GM23338 (cell line): ENCODE results near the gene SERPINH1. TPM values are rescaled to one million over a fixed set of nuclear protein-coding genes. Genes with fewer than 3 reads are reported as not detected.

Source experiments
- ATAC-seq: fragments of 200-7000 bp; cut with Tn5 transposase; 3 replicates; pipeline ENCODE4 v1.9.1; 2020
- DNase-seq: peaks from one replicate; pipeline ENCODE4 v3.0.0-alpha.2; 2015; ENCODE audit warnings: low spot score
- H2AFZ ChIP-seq: fragments of 200-600 bp; sonication (generic); 2 replicates; pipeline ENCODE4 v1.8.0; 2016; ENCODE audit warnings: antibody characterized with exemption, mild to moderate bottlenecking, moderate library complexity
- H3F3A ChIP-seq: fragments of 200-600 bp; sonication (generic); replicated peaks from 2 replicates; pipeline ENCODE4 v1.8.0; 2017; ENCODE audit warnings: antibody characterized with exemption, mixed run types, low read depth
- H3K27ac ChIP-seq: fragments of 200-600 bp; sonication (generic); 2 replicates; pipeline ENCODE4 v1.6.1; 2016; ENCODE audit warnings: low read depth
- H3K27me3 ChIP-seq: fragments of 200-600 bp; sonication (generic); 2 replicates; pipeline ENCODE4 v1.8.0; 2016; ENCODE audit warnings: mild to moderate bottlenecking, mixed run types, moderate library complexity; ENCODE audit not compliant: insufficient read depth
- H3K36me3 ChIP-seq: fragments of 200-600 bp; sonication (generic); 2 replicates; pipeline ENCODE4 v1.8.0; 2016; ENCODE audit warnings: mild to moderate bottlenecking; ENCODE audit not compliant: insufficient read depth
- H3K4me1 ChIP-seq: fragments of 200-600 bp; sonication (generic); 2 replicates; pipeline ENCODE4 v1.8.0; 2016; ENCODE audit warnings: mild to moderate bottlenecking, moderate library complexity; ENCODE audit not compliant: insufficient read depth
- H3K4me2 ChIP-seq: fragments of 200-600 bp; sonication (generic); 2 replicates; pipeline ENCODE4 v1.7.1; 2017; ENCODE audit warnings: mixed run types
- H3K4me3 ChIP-seq: fragments of 200-600 bp; sonication (generic); 2 replicates; pipeline ENCODE4 v1.6.1; 2016; ENCODE audit warnings: mixed run types
- H3K79me2 ChIP-seq: fragments of 200-600 bp; sonication (generic); replicated peaks from 2 replicates; pipeline ENCODE4 v1.8.0; 2017; ENCODE audit warnings: mild to moderate bottlenecking; ENCODE audit not compliant: insufficient read depth
- H3K9me2 ChIP-seq: fragments of 200-600 bp; sonication (generic); 2 replicates; pipeline ENCODE4 v1.8.0; 2017; ENCODE audit not compliant: insufficient read depth
- H4K20me1 ChIP-seq: fragments of 200-600 bp; sonication (generic); replicated peaks from 2 replicates; pipeline ENCODE4 v1.8.0; 2017; ENCODE audit warnings: mild to moderate bottlenecking; ENCODE audit not compliant: insufficient read depth
- H3K27ac Mint-ChIP-seq: 2 replicates; pipeline ENCODE4 v1.8.0; 2020; ENCODE audit warnings: inconsistent platforms, mild to moderate bottlenecking, moderate library complexity, mixed read lengths
- H3K27me3 Mint-ChIP-seq: 3 replicates; pipeline ENCODE4 v1.8.0; 2022; ENCODE audit warnings: low read depth, mild to moderate bottlenecking, moderate library complexity, mixed read lengths, inconsistent platforms; ENCODE audit not compliant: insufficient read depth, poor library complexity
- H3K36me3 Mint-ChIP-seq: 3 replicates; pipeline ENCODE4 v1.8.0; 2021; ENCODE audit warnings: low read depth, mild to moderate bottlenecking, inconsistent platforms, moderate library complexity, mixed read lengths
- H3K4me1 Mint-ChIP-seq: 3 replicates; pipeline ENCODE4 v1.8.0; 2020; ENCODE audit warnings: mild to moderate bottlenecking, inconsistent platforms, mixed read lengths
- H3K4me3 Mint-ChIP-seq: 3 replicates; pipeline ENCODE4 v1.8.0; 2021; ENCODE audit warnings: moderate library complexity, mild to moderate bottlenecking, inconsistent platforms, mixed read lengths
- H3K9me3 Mint-ChIP-seq: 3 replicates; pipeline ENCODE4 v1.8.0; 2020; ENCODE audit warnings: moderate library complexity, mild to moderate bottlenecking, inconsistent platforms, mixed read lengths
- CREB1 ChIP-seq: fragments of 250-450 bp; sonication (Bioruptor Pico); IDR thresholded peaks from 2 replicates; pipeline ENCODE4 v1.5.0; 2020; ENCODE audit warnings: low read depth, mild to moderate bottlenecking, moderate library complexity
- EZH2 ChIP-seq: fragments of 200-600 bp; sonication (generic); IDR thresholded peaks from one replicate; pipeline ENCODE4 v1.8.0; 2017; ENCODE audit warnings: antibody characterized with exemption, mild to moderate bottlenecking, low read depth; ENCODE audit not compliant: unreplicated experiment
- POLR2AphosphoS5 ChIP-seq: IDR thresholded peaks from 2 replicates; pipeline ENCODE4 v1.6.1; 2016; ENCODE audit warnings: antibody characterized with exemption, low read depth
- ZNF114 ChIP-seq: fragments of 250-450 bp; sonication (Bioruptor Pico); IDR thresholded peaks from 2 replicates; pipeline ENCODE4 v1.5.0; 2020; ENCODE audit warnings: mild to moderate bottlenecking, moderate library complexity
- ZNF331 ChIP-seq: fragments of 250-450 bp; sonication (Bioruptor Pico); IDR thresholded peaks from 2 replicates; pipeline ENCODE4 v1.5.0; 2020; ENCODE audit warnings: low read depth, mild to moderate bottlenecking, moderate library complexity
- polyA plus RNA-seq: library from polyadenylated mRNA; unstranded; fragments of >200 nt; fragmentation: Nextera tagmentation; extraction: Ambion mirVana; gene quantifications from 2 replicates; pipeline ENCODE4 v1.2.1, GENCODE V29; 2016
- total RNA-seq: library from RNA; depleted of rRNA; stranded (reverse); fragments of >200 nt; shearing (Covaris generic); gene quantifications from 2 replicates; pipeline ENCODE4 v1.2.3, GENCODE V29; 2014
- TF ChIP-seq, protein P1 (sequence below): IDR thresholded peaks from 2 replicates; pipeline ENCODE4 v1.6.1; 2016; ENCODE audit warnings: antibody characterized with exemption
- TF ChIP-seq, protein P2 (sequence below), 2 experiments: fragments of 200-600 bp in 1 of 2; sonication (generic) in 1 of 2; conservative IDR thresholded peaks; 2 replicates each; pipeline versions ENCODE4 v1.5.1 to v1.6.1; 2016 to 2017; ENCODE audit warnings: antibody characterized with exemption in 2 of 2, low read depth in 2 of 2, mild to moderate bottlenecking in 2 of 2, moderate library complexity in 1 of 2
- TF ChIP-seq, protein P3 (sequence below): fragments of 250-450 bp; sonication (Bioruptor Pico); IDR thresholded peaks from 2 replicates; pipeline ENCODE4 v1.5.0; 2020; ENCODE audit warnings: mild to moderate bottlenecking, moderate library complexity

Gene SERPINH1
- total and polyA plus RNA-seq, 2 experiments from 2014 or later = 238 to 1,217 TPM

DNA sequence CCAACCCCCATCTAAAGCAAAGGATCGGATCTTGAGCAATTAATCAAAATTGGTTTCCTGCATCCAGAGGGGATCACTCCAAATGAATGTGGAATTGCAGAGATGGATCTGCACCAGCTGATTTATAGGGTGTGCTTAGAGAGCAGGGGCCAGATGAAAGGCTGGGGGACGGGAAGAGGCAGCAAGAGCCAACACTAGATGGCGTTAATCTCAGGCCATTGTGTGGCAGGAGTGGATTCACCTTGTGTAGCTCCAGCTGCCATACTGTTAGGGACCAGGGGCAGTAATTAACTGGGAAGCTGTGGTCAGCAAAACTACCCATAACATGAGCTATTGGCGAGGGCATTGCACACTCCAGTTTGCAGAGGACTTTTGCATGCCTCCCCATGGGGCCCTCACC is 35.6 kb downstream of the SERPINH1 start:
- H3K4me3 ChIP-seq = no peak overlapping the region
- Mint-ChIP-seq H3K27ac (no peak overlapping the region), H3K4me1 (peaks cover 28% of the 10 kb centered on the region), H3K27me3 (peaks cover 11% of the 10 kb centered on the region), H3K36me3 (no peaks in the 10 kb centered on the region), H3K4me3 (no peak overlapping the region), H3K9me3 (no peaks in the 10 kb centered on the region)
- no peaks in the 10 kb centered on the region for H4K20me1 ChIP-seq
- no peak overlapping the region for H2AFZ ChIP-seq
- no peaks in the 10 kb centered on the region for H3K4me1 ChIP-seq
- H3K36me3 ChIP-seq = no peaks in the 10 kb centered on the region
- no peaks in the 10 kb centered on the region for H3K9me2 ChIP-seq
- H3K79me2 ChIP-seq = no peaks in the 10 kb centered on the region
- no peaks in the 10 kb centered on the region for H3K27me3 ChIP-seq
- no peaks in the 10 kb centered on the region for H3F3A ChIP-seq
- TF ChIP-seq, protein P1, sequence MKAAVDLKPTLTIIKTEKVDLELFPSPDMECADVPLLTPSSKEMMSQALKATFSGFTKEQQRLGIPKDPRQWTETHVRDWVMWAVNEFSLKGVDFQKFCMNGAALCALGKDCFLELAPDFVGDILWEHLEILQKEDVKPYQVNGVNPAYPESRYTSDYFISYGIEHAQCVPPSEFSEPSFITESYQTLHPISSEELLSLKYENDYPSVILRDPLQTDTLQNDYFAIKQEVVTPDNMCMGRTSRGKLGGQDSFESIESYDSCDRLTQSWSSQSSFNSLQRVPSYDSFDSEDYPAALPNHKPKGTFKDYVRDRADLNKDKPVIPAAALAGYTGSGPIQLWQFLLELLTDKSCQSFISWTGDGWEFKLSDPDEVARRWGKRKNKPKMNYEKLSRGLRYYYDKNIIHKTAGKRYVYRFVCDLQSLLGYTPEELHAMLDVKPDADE = peak; percentile 33; the same call in 1 of the 2 replicates
- TF ChIP-seq ZNF114 (CRISPR knock-in tag) (no peak), POLR2AphosphoS5 (no peak), ZNF331 (CRISPR knock-in tag) (no peak)
- TF ChIP-seq, protein P2, sequence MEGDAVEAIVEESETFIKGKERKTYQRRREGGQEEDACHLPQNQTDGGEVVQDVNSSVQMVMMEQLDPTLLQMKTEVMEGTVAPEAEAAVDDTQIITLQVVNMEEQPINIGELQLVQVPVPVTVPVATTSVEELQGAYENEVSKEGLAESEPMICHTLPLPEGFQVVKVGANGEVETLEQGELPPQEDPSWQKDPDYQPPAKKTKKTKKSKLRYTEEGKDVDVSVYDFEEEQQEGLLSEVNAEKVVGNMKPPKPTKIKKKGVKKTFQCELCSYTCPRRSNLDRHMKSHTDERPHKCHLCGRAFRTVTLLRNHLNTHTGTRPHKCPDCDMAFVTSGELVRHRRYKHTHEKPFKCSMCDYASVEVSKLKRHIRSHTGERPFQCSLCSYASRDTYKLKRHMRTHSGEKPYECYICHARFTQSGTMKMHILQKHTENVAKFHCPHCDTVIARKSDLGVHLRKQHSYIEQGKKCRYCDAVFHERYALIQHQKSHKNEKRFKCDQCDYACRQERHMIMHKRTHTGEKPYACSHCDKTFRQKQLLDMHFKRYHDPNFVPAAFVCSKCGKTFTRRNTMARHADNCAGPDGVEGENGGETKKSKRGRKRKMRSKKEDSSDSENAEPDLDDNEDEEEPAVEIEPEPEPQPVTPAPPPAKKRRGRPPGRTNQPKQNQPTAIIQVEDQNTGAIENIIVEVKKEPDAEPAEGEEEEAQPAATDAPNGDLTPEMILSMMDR (conservative IDR thresholded peaks at IDR 0.05; ENCODE audit: low read depth in 2 of 2) = peak; percentile 79 to 95
- H3K4me2 ChIP-seq = no peak overlapping the region
- H3K27ac ChIP-seq = no peak overlapping the region
- ATAC-seq (peak; percentile 94), DNase-seq (peak; percentile 88)

DNA sequence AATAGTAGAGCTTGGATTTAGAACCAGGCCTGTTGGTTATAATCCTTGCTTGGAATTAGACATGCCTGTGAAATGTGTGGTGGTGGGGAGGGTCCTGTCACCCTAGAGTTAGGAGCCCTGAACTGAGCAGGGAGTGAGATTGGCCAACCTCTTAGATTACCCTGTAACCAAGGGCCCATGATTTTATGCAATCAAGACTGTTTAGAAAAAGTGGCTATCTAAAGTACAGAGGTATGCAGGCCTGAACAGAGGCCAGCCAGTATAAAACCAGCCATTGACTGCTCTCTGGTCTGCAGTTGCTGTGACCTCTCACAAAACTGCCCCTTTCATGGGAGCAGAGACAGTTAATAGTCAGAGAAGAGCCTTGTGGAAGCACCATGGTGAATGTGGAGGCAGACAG is 36.2 kb downstream of the SERPINH1 start:
- no peaks in the 10 kb centered on the region for H3K79me2 ChIP-seq
- ATAC-seq = no peak
- no peak overlapping the region for H3K4me2 ChIP-seq
- H3K36me3 ChIP-seq = no peaks in the 10 kb centered on the region
- no peak overlapping the region for H3K4me3 ChIP-seq
- Mint-ChIP-seq H3K27ac (no peak overlapping the region), H3K36me3 (no peaks in the 10 kb centered on the region), H3K27me3 (peaks cover 13% of the 10 kb centered on the region), H3K4me1 (peaks cover 34% of the 10 kb centered on the region), H3K4me3 (no peak overlapping the region), H3K9me3 (no peaks in the 10 kb centered on the region)
- no peak overlapping the region for H2AFZ ChIP-seq
- H3K27me3 ChIP-seq = no peaks in the 10 kb centered on the region
- H3K27ac ChIP-seq = no peak overlapping the region
- no peaks in the 10 kb centered on the region for H3K9me2 ChIP-seq
- H3F3A ChIP-seq = no peaks in the 10 kb centered on the region
- no peaks in the 10 kb centered on the region for H3K4me1 ChIP-seq
- H4K20me1 ChIP-seq = no peaks in the 10 kb centered on the region
- no peak for DNase-seq
- TF ChIP-seq, protein P1 = no peak
- TF ChIP-seq, protein P3, sequence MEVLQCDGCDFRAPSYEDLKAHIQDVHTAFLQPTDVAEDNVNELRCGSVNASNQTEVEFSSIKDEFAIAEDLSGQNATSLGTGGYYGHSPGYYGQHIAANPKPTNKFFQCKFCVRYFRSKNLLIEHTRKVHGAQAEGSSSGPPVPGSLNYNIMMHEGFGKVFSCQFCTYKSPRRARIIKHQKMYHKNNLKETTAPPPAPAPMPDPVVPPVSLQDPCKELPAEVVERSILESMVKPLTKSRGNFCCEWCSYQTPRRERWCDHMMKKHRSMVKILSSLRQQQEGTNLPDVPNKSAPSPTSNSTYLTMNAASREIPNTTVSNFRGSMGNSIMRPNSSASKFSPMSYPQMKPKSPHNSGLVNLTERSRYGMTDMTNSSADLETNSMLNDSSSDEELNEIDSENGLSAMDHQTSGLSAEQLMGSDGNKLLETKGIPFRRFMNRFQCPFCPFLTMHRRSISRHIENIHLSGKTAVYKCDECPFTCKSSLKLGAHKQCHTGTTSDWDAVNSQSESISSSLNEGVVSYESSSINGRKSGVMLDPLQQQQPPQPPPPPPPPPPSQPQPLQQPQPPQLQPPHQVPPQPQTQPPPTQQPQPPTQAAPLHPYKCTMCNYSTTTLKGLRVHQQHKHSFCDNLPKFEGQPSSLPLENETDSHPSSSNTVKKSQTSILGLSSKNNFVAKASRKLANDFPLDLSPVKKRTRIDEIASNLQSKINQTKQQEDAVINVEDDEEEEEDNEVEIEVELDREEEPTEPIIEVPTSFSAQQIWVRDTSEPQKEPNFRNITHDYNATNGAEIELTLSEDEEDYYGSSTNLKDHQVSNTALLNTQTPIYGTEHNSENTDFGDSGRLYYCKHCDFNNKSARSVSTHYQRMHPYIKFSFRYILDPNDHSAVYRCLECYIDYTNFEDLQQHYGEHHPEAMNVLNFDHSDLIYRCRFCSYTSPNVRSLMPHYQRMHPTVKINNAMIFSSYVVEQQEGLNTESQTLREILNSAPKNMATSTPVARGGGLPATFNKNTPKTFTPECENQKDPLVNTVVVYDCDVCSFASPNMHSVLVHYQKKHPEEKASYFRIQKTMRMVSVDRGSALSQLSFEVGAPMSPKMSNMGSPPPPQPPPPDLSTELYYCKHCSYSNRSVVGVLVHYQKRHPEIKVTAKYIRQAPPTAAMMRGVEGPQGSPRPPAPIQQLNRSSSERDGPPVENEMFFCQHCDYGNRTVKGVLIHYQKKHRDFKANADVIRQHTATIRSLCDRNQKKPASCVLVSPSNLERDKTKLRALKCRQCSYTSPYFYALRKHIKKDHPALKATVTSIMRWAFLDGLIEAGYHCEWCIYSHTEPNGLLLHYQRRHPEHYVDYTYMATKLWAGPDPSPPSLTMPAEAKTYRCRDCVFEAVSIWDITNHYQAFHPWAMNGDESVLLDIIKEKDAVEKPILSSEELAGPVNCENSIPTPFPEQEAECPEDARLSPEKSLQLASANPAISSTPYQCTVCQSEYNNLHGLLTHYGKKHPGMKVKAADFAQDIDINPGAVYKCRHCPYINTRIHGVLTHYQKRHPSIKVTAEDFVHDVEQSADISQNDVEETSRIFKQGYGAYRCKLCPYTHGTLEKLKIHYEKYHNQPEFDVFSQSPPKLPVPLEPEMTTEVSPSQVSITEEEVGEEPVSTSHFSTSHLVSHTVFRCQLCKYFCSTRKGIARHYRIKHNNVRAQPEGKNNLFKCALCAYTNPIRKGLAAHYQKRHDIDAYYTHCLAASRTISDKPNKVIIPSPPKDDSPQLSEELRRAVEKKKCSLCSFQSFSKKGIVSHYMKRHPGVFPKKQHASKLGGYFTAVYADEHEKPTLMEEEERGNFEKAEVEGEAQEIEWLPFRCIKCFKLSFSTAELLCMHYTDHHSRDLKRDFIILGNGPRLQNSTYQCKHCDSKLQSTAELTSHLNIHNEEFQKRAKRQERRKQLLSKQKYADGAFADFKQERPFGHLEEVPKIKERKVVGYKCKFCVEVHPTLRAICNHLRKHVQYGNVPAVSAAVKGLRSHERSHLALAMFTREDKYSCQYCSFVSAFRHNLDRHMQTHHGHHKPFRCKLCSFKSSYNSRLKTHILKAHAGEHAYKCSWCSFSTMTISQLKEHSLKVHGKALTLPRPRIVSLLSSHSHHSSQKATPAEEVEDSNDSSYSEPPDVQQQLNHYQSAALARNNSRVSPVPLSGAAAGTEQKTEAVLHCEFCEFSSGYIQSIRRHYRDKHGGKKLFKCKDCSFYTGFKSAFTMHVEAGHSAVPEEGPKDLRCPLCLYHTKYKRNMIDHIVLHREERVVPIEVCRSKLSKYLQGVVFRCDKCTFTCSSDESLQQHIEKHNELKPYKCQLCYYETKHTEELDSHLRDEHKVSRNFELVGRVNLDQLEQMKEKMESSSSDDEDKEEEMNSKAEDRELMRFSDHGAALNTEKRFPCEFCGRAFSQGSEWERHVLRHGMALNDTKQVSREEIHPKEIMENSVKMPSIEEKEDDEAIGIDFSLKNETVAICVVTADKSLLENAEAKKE (CRISPR knock-in tag) = no peak
- no peak for TF ChIP-seq CREB1 (CRISPR knock-in tag)
- TF ChIP-seq EZH2 = no peak
- TF ChIP-seq POLR2AphosphoS5 = no peak
